Astrocyte (in vitro differentiated cells and primary cell): ENCODE data around the gene PCGF2. TPM values are rescaled to one million over a fixed set of nuclear protein-coding genes. Genes with fewer than 3 reads are reported as not detected.

ENCODE experiments used
- DNase-seq: peaks from one replicate; pipeline ENCODE4 v3.0.0-alpha.2; 2010; ENCODE audit warnings: low read depth
- FAIRE-seq: peaks from 2 replicates; lab custom pipeline; 2011; peaks lifted over from hg19 to GRCh38; lab: Jason Lieb, UNC
- H2AFZ ChIP-seq: 2 replicates; pipeline ENCODE4 v1.6.0; 2012; ENCODE audit warnings: low read depth, low read length, inconsistent platforms
- H3K27ac ChIP-seq: 2 replicates; pipeline ENCODE4 v1.5.1; 2011; ENCODE audit warnings: low read depth, low read length, inconsistent platforms
- H3K27me3 ChIP-seq: 2 replicates; pipeline ENCODE4 v1.6.0; 2011; ENCODE audit warnings: low read length, inconsistent platforms; ENCODE audit not compliant: insufficient read depth
- H3K36me3 ChIP-seq: 2 replicates; pipeline ENCODE4 v1.5.1; 2011; ENCODE audit warnings: low read length, inconsistent platforms; ENCODE audit not compliant: insufficient read depth
- H3K4me1 ChIP-seq: 2 replicates; pipeline ENCODE4 v1.5.1; 2011; ENCODE audit warnings: low read length, inconsistent platforms; ENCODE audit not compliant: insufficient read depth
- H3K4me2 ChIP-seq: 2 replicates; pipeline ENCODE4 v1.6.0; 2012; ENCODE audit warnings: low read length, inconsistent platforms
- H3K4me3 ChIP-seq: 2 replicates; pipeline ENCODE4 v1.5.1; 2011; ENCODE audit warnings: low read depth, mild to moderate bottlenecking, low read length, inconsistent platforms; ENCODE audit not compliant: insufficient read depth
- H3K79me2 ChIP-seq: 2 replicates; pipeline ENCODE4 v1.6.0; 2012; ENCODE audit warnings: mild to moderate bottlenecking, low read length, inconsistent platforms; ENCODE audit not compliant: insufficient read depth
- H3K9ac ChIP-seq: 2 replicates; pipeline ENCODE4 v1.6.0; 2012; ENCODE audit warnings: mild to moderate bottlenecking, low read length, inconsistent platforms
- H3K9me3 ChIP-seq: 2 replicates; pipeline ENCODE4 v1.5.1; 2012; ENCODE audit warnings: low read depth, mild to moderate bottlenecking, low read length, inconsistent platforms; ENCODE audit not compliant: insufficient read depth
- H4K20me1 ChIP-seq: 2 replicates; pipeline ENCODE4 v1.6.0; 2012; ENCODE audit warnings: low read length, inconsistent platforms; ENCODE audit not compliant: insufficient read depth
- H3K27ac Mint-ChIP-seq: one replicate; pipeline ENCODE4 v1.8.0; 2021; ENCODE audit warnings: mild to moderate bottlenecking, mixed read lengths; ENCODE audit not compliant: unreplicated experiment
- H3K27me3 Mint-ChIP-seq: one replicate; pipeline ENCODE4 v1.8.0; 2021; ENCODE audit warnings: low read depth, mixed read lengths; ENCODE audit not compliant: unreplicated experiment
- H3K36me3 Mint-ChIP-seq: one replicate; pipeline ENCODE4 v1.8.0; 2021; ENCODE audit warnings: low read depth, mixed read lengths; ENCODE audit not compliant: unreplicated experiment
- H3K4me1 Mint-ChIP-seq: one replicate; pipeline ENCODE4 v1.8.0; 2021; ENCODE audit warnings: low read depth, mixed read lengths; ENCODE audit not compliant: unreplicated experiment
- H3K4me3 Mint-ChIP-seq: one replicate; pipeline ENCODE4 v1.8.0; 2021; ENCODE audit warnings: mild to moderate bottlenecking, moderate library complexity, mixed read lengths; ENCODE audit not compliant: unreplicated experiment
- H3K9me3 Mint-ChIP-seq: one replicate; pipeline ENCODE4 v1.8.0; 2021; ENCODE audit warnings: mild to moderate bottlenecking, mixed read lengths; ENCODE audit not compliant: unreplicated experiment
- CTCF ChIP-seq: IDR thresholded peaks from 2 replicates; pipeline ENCODE4 v1.5.1; 2011; ENCODE audit warnings: low read depth, mild to moderate bottlenecking, inconsistent platforms, low read length, moderate library complexity; ENCODE audit not compliant: insufficient read depth
- EZH2 ChIP-seq: IDR thresholded peaks from 2 replicates; pipeline ENCODE4 v1.6.1; 2012; ENCODE audit warnings: mild to moderate bottlenecking, low read length, inconsistent platforms; ENCODE audit not compliant: insufficient read depth
- total RNA-seq: library from RNA; stranded (reverse); gene quantifications from 2 replicates; pipeline ENCODE4 v1.2.1, GENCODE V29; 2021

PCGF2 gene
- total RNA-seq, 1 donor from 2014 or later, result 73.7 TPM

DNA sequence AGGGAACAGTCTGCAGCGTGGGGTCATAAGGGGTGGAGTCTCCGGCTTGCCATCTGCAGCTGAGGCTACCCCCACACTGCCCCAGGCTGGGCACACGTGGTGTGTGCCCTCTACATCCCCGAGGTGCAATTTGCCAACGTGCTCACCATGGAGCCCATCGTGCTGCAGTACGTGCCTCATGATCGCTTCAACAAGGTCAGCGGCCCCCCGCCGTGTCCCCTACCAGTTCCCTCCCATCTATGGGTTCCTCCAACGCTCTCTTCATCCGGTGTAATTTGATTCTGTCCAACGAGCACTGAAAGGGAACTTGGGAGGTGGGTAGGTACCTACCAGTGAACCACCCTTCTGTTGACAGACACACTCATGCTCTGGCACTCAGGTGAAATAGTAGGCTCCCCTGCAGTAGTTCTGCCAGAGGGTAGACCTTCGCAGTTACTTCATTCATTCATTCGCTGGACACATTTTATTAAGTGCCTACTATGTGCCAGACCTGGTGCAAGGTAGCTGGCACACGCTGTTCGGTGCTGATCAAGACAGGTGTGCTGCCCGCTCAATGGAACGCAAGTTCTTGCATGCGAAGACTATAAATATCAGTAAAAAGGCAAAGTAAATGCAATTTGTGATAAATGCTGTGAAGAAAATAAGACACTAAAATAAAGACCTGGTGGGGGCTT lies 40.3 kb downstream of the PCGF2 start:
- Mint-ChIP-seq H3K9me3 (peaks cover 5% of the 10 kb centered on the region), H3K4me3 (no peak overlapping the region), H3K27ac (no peak overlapping the region), H3K36me3 (peaks cover 18% of the 10 kb centered on the region), H3K27me3 (peaks cover 15% of the 10 kb centered on the region), H3K4me1 (peaks cover 11% of the 10 kb centered on the region)
- no peak overlapping the region for H2AFZ ChIP-seq
- peaks cover 14% of the 10 kb centered on the region for H3K79me2 ChIP-seq
- TF ChIP-seq EZH2, result no peak
- TF ChIP-seq CTCF, result no peak
- FAIRE-seq (no peak), DNase-seq (no peak)
- no peak overlapping the region for H3K4me3 ChIP-seq
- no peaks in the 10 kb centered on the region for H3K9me3 ChIP-seq
- H3K27me3 ChIP-seq, result peaks cover 5% of the 10 kb centered on the region
- H3K4me1 ChIP-seq, result peaks cover 26% of the 10 kb centered on the region
- H3K4me2 ChIP-seq, result no peak overlapping the region
- H3K36me3 ChIP-seq, result no peaks in the 10 kb centered on the region
- no peak overlapping the region for H3K9ac ChIP-seq
- no peak overlapping the region for H3K27ac ChIP-seq
- peaks cover 40% of the 10 kb centered on the region for H4K20me1 ChIP-seq

DNA sequence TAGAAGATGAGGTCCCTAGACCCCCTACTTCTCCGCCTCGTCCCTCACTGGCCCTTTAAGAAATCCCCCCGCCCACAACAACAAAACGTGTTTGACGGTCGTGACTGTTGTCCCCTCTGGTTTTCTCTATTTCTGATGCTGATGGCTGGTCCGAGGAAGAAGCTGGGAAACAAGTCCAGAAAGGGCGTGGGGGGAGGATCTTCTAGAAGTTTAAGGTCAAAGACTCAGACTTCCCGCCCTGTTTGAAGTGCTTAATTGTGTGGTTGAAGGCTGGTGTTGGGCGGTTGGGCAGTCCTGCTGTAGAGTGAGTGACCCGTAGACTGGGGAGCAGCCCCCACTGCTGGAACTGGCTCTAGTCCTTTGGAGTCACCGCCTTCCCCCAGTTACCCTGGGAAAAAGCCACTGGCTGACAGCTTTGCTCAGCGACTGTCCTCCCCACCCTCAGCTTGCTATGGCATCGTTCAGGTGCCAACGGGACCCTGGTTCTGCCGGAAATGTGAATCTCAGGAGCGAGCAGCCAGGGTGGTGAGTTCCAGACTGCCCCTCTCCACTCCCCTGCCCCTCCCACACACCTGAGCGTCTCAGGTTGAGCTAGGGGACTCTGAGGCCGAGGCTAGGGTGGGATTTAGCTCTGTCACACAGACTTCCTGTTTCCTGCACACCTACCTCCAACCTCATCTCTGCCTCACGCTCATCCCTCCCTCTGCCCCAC lies 41.5 kb downstream of the PCGF2 start:
- Histone ChIP-seq H3K36me3 (no peaks in the 10 kb centered on the region), H2AFZ (no peak overlapping the region), H3K79me2 (peaks cover 14% of the 10 kb centered on the region), H3K27ac (no peak overlapping the region), H4K20me1 (peaks cover 40% of the 10 kb centered on the region), H3K4me3 (peak overlapping the region; percentile 67), H3K9me3 (no peaks in the 10 kb centered on the region), H3K9ac (peak overlapping the region; percentile 63), H3K4me1 (peaks cover 34% of the 10 kb centered on the region), H3K27me3 (peaks cover 7% of the 10 kb centered on the region), H3K4me2 (peak overlapping the region; percentile 93)
- Mint-ChIP-seq H3K4me3 (peak overlapping the region; percentile 87), H3K27ac (no peak overlapping the region), H3K4me1 (peaks cover 11% of the 10 kb centered on the region), H3K27me3 (peaks cover 15% of the 10 kb centered on the region), H3K9me3 (peaks cover 5% of the 10 kb centered on the region), H3K36me3 (peaks cover 14% of the 10 kb centered on the region)
- FAIRE-seq, result no peak
- DNase-seq, result no peak
- TF ChIP-seq EZH2 (no peak), CTCF (no peak)
